Measurements from ENCODE around the gene LRRC3.

LRRC3 gene

GRCh38 chr21:44438531-44439210, 16.6 kb upstream of the LRRC3 start:
- no peak for DNase-seq (ENCODE audit: low read depth in 2 of 2)

- no peak for DNase-seq (ENCODE audit: low read depth in 2 of 2)
Observed at GRCh38 chr21:44439211-44439600, 16.1 kb upstream of the LRRC3 start.

- no peak for DNase-seq (ENCODE audit: low read depth in 2 of 2)
Observed at GRCh38 chr21:44440241-44441040, 14.9 kb upstream of the LRRC3 start.

GRCh38 chr21:44441041-44441400, 14.3 kb upstream of the LRRC3 start:
- no peak for DNase-seq (ENCODE audit: low read depth in 2 of 2)

- no peak for DNase-seq (ENCODE audit: low read depth in 2 of 2)
Observed at GRCh38 chr21:44441581-44442265, 13.6 kb upstream of the LRRC3 start.

GRCh38 chr21:44442266-44443125, 12.8 kb upstream of the LRRC3 start:
- no peak for DNase-seq (ENCODE audit: low read depth in 2 of 2)

GRCh38 chr21:44443291-44443890, 11.9 kb upstream of the LRRC3 start:
- no peak for DNase-seq (ENCODE audit: low read depth in 2 of 2)

GRCh38 chr21:44443891-44444285, 11.4 kb upstream of the LRRC3 start:
- no peak for DNase-seq (ENCODE audit: low read depth in 2 of 2)

GRCh38 chr21:44444286-44444931, 10.9 kb upstream of the LRRC3 start:
- DNase-seq (ENCODE audit: low read depth in 2 of 2), result no peak

- no peak for DNase-seq (ENCODE audit: low read depth in 2 of 2)
Observed at GRCh38 chr21:44445145-44445812, 10.0 kb upstream of the LRRC3 start.

- DNase-seq (ENCODE audit: low read depth in 2 of 2), result no peak
Observed at GRCh38 chr21:44448651-44449131, 6.6 kb upstream of the LRRC3 start.

- DNase-seq (ENCODE audit: low read depth in 2 of 2), result no peak
Observed at GRCh38 chr21:44449473-44450363, 5.6 kb upstream of the LRRC3 start.

- DNase-seq (ENCODE audit: low read depth in 2 of 2), result no peak
Observed at GRCh38 chr21:44450402-44450801, 4.9 kb upstream of the LRRC3 start.

GRCh38 chr21:44450999-44451398, 4.3 kb upstream of the LRRC3 start:
- no peak for DNase-seq (ENCODE audit: low read depth in 2 of 2)

- no peak for DNase-seq (ENCODE audit: low read depth in 2 of 2)
Observed at GRCh38 chr21:44453120-44453519, 2.2 kb upstream of the LRRC3 start.

GRCh38 chr21:44454058-44454457, 1.3 kb upstream of the LRRC3 start:
- DNase-seq (ENCODE audit: low read depth in 2 of 2), result no peak

- no peak for DNase-seq (ENCODE audit: low read depth in 2 of 2)
Observed at GRCh38 chr21:44455524-44456213, 359 bp downstream of the LRRC3 start.

GRCh38 chr21:44456214-44456914, 1.1 kb downstream of the LRRC3 start:
- no peak for DNase-seq (ENCODE audit: low read depth in 2 of 2)
